WERI-Rb-1 (cell line): ENCODE measurements around the gene HCRTR1.

Source experiments
- DNase-seq: peaks from one replicate; pipeline ENCODE4 v3.0.0-alpha.2; 2020
- H3K27ac ChIP-seq: fragments of 250-450 bp; sonication (Bioruptor Pico); 2 replicates; pipeline ENCODE4 v1.5.1; 2020; ENCODE audit warnings: mild to moderate bottlenecking, moderate library complexity
- H3K27me3 ChIP-seq: fragments of 250-450 bp; sonication (Bioruptor Pico); 2 replicates; pipeline ENCODE4 v1.5.1; 2021; ENCODE audit warnings: mild to moderate bottlenecking, low read depth, moderate library complexity; ENCODE audit not compliant: insufficient read depth, severe bottlenecking
- H3K36me3 ChIP-seq: fragments of 250-450 bp; sonication (Bioruptor Pico); 2 replicates; pipeline ENCODE4 v1.5.1; 2020; ENCODE audit warnings: mild to moderate bottlenecking, moderate library complexity
- H3K4me3 ChIP-seq: 2 replicates; pipeline ENCODE4 v1.5.1; 2011; ENCODE audit warnings: low read depth, mild to moderate bottlenecking, control low read depth, low read length
- H3K9me3 ChIP-seq: fragments of 250-450 bp; sonication (Bioruptor Pico); 2 replicates; pipeline ENCODE4 v1.5.1; 2021; ENCODE audit warnings: mild to moderate bottlenecking, moderate library complexity; ENCODE audit not compliant: severe bottlenecking
- CTCF ChIP-seq: IDR thresholded peaks from 2 replicates; pipeline ENCODE4 v1.5.1; 2011; ENCODE audit warnings: low read depth, mild to moderate bottlenecking, control low read depth, inconsistent platforms, low read length

HCRTR1 gene

GRCh38 chr1:31626223-31627207 lies 9.0 kb downstream of the HCRTR1 start:
- Histone ChIP-seq H3K27ac (peak overlapping the region; percentile 92), H3K36me3 (peaks cover 27% of the 10 kb centered on the region), H3K4me3 (peak overlapping the region; percentile 24), H3K27me3 (no peaks in the 10 kb centered on the region), H3K9me3 (no peaks in the 10 kb centered on the region)
- peak; percentile 82 for DNase-seq
- TF ChIP-seq CTCF, result no peak

GRCh38 chr1:31627301-31627929 lies 9.9 kb downstream of the HCRTR1 start:
- peaks cover 34% of the 10 kb centered on the region for H3K36me3 ChIP-seq
- peak overlapping the region; percentile 92 for H3K27ac ChIP-seq
- no peak for TF ChIP-seq CTCF
- no peak overlapping the region for H3K4me3 ChIP-seq
- DNase-seq, result peak; percentile 79
- no peaks in the 10 kb centered on the region for H3K9me3 ChIP-seq
- no peaks in the 10 kb centered on the region for H3K27me3 ChIP-seq

GRCh38 chr1:31627930-31628559 lies 10.6 kb downstream of the HCRTR1 start:
- TF ChIP-seq CTCF, result no peak
- no peak overlapping the region for H3K4me3 ChIP-seq
- no peaks in the 10 kb centered on the region for H3K27me3 ChIP-seq
- DNase-seq, result peak; percentile 70
- H3K9me3 ChIP-seq, result no peaks in the 10 kb centered on the region
- peaks cover 40% of the 10 kb centered on the region for H3K36me3 ChIP-seq
- H3K27ac ChIP-seq, result peak overlapping the region; percentile 92

GRCh38 chr1:31628931-31629556 lies 11.6 kb downstream of the HCRTR1 start:
- Histone ChIP-seq H3K4me3 (no peak overlapping the region), H3K27me3 (no peaks in the 10 kb centered on the region), H3K27ac (no peak overlapping the region), H3K9me3 (no peaks in the 10 kb centered on the region), H3K36me3 (peaks cover 41% of the 10 kb centered on the region)
- DNase-seq, result no peak
- TF ChIP-seq CTCF, result no peak

GRCh38 chr1:31632649-31633048 lies 15.2 kb downstream of the HCRTR1 start:
- Histone ChIP-seq H3K4me3 (no peak overlapping the region), H3K36me3 (peaks cover 41% of the 10 kb centered on the region), H3K27me3 (no peaks in the 10 kb centered on the region), H3K9me3 (no peaks in the 10 kb centered on the region), H3K27ac (no peak overlapping the region)
- TF ChIP-seq CTCF, result no peak
- no peak for DNase-seq
